Suprapubic skin (tissue), 4 donors: Measurements from ENCODE around the gene OR7G3. TPM values are rescaled to one million over a fixed set of nuclear protein-coding genes. Genes with fewer than 3 reads are reported as not detected.

Experiments
- DNase-seq, 2 donors: peaks; one replicate each; pipeline ENCODE4 v3.0.0-alpha.2; 2019; ENCODE audit warnings: low spot score in 2 of 2
- H3K27ac ChIP-seq: fragments of 200-600 bp; sonication (generic); one replicate; pipeline ENCODE4 v1.5.1; 2019
- H3K27me3 ChIP-seq: fragments of 200-600 bp; sonication (generic); one replicate; pipeline ENCODE4 v1.5.1; 2019
- H3K36me3 ChIP-seq: fragments of 200-600 bp; sonication (generic); one replicate; pipeline ENCODE4 v1.5.1; 2019
- H3K4me1 ChIP-seq: fragments of 200-600 bp; sonication (generic); one replicate; pipeline ENCODE4 v1.5.1; 2019
- H3K4me3 ChIP-seq: fragments of 200-600 bp; sonication (generic); one replicate; pipeline ENCODE4 v1.5.1; 2019; ENCODE audit warnings: mild to moderate bottlenecking
- H3K9me3 ChIP-seq: fragments of 200-600 bp; sonication (generic); one replicate; pipeline ENCODE4 v1.5.1; 2019
- CTCF ChIP-seq, 2 donors: fragments of 200-600 bp in 1 of 2; fragments of 450-650 bp in 1 of 2; sonication (generic) in 1 of 2; IDR thresholded peaks; one replicate each; pipeline ENCODE4 v1.5.1; 2016 to 2019; ENCODE audit warnings: antibody characterized with exemption in 2 of 2, mild to moderate bottlenecking in 1 of 2, moderate library complexity in 1 of 2
- EP300 ChIP-seq: sonication (generic); formaldehyde crosslinking; IDR thresholded peaks from one replicate; pipeline ENCODE4 v1.6.1; 2017; ENCODE audit warnings: antibody characterized with exemption
- POLR2A ChIP-seq, 2 donors: fragments of 450-650 bp; IDR thresholded peaks; one replicate each; pipeline ENCODE4 v1.6.1; 2017; ENCODE audit warnings: antibody characterized with exemption in 2 of 2, mild to moderate bottlenecking in 2 of 2, moderate library complexity in 2 of 2
- POLR2AphosphoS5 ChIP-seq, 3 donors: sonication (generic); formaldehyde crosslinking; IDR thresholded peaks; one replicate each; pipeline ENCODE4 v1.6.1; 2017; ENCODE audit warnings: antibody characterized with exemption in 3 of 3
- WGBS: methylation state at CpG from one replicate; pipeline ENCODE4 v1.1.5; 2018; 5-methylcytosine and 5-hydroxymethylcytosine counted together
- total RNA-seq, 4 donors: library from RNA; depleted of rRNA; stranded (reverse); fragments of >200 nt; gene quantifications; one replicate each; pipeline ENCODE4 v1.1.0, GENCODE V29; 2016

Gene OR7G3
- total RNA-seq, 4 donors from 2014 or later, result not detected

GRCh38 chr19:9161427-9161826 is 34.7 kb upstream of the OR7G3 start:
- H3K9me3 ChIP-seq, result peaks cover 25% of the 10 kb centered on the region
- DNase-seq, result no peak
- H3K4me3 ChIP-seq, result no peak overlapping the region
- no peaks in the 10 kb centered on the region for H3K27me3 ChIP-seq
- H3K27ac ChIP-seq, result no peak overlapping the region
- TF ChIP-seq POLR2A (IDR thresholded peaks at IDR 0.05) (no peak), POLR2AphosphoS5 (IDR thresholded peaks at IDR 0.05) (no peak), EP300 (no peak), CTCF (IDR thresholded peaks at IDR 0.05) (no peak)
- 96% methylated on average over 12 of the region's 12 CpGs for WGBS
- peaks cover 96% of the 10 kb centered on the region for H3K36me3 ChIP-seq
- no peaks in the 10 kb centered on the region for H3K4me1 ChIP-seq

GRCh38 chr19:9159891-9160290 is 33.1 kb upstream of the OR7G3 start:
- H3K9me3 ChIP-seq, result peaks cover 25% of the 10 kb centered on the region
- H3K4me3 ChIP-seq, result no peak overlapping the region
- H3K27ac ChIP-seq, result no peak overlapping the region
- H3K4me1 ChIP-seq, result no peaks in the 10 kb centered on the region
- H3K27me3 ChIP-seq, result no peaks in the 10 kb centered on the region
- whole genome bisulfite sequencing, result 99% methylated on average over 13 of the region's 13 CpGs
- peaks cover 96% of the 10 kb centered on the region for H3K36me3 ChIP-seq
- no peak for TF ChIP-seq EP300
- no peak for TF ChIP-seq CTCF (IDR thresholded peaks at IDR 0.05)
- no peak for TF ChIP-seq POLR2AphosphoS5 (IDR thresholded peaks at IDR 0.05)
- no peak for TF ChIP-seq POLR2A (IDR thresholded peaks at IDR 0.05)
- no peak for DNase-seq

GRCh38 chr19:9156304-9156703 is 29.6 kb upstream of the OR7G3 start:
- WGBS, result 65% methylated on average over 1 of the region's 1 CpG
- no peak for TF ChIP-seq CTCF (IDR thresholded peaks at IDR 0.05)
- TF ChIP-seq POLR2A (IDR thresholded peaks at IDR 0.05), result no peak
- TF ChIP-seq EP300, result no peak
- TF ChIP-seq POLR2AphosphoS5 (IDR thresholded peaks at IDR 0.05), result no peak
- H3K4me3 ChIP-seq, result no peak overlapping the region
- H3K27me3 ChIP-seq, result no peaks in the 10 kb centered on the region
- H3K36me3 ChIP-seq, result peaks cover 80% of the 10 kb centered on the region
- H3K4me1 ChIP-seq, result no peaks in the 10 kb centered on the region
- peaks cover 26% of the 10 kb centered on the region for H3K9me3 ChIP-seq
- no peak for DNase-seq
- no peak overlapping the region for H3K27ac ChIP-seq

GRCh38 chr19:9155591-9155990 is 28.8 kb upstream of the OR7G3 start:
- H3K27me3 ChIP-seq, result no peaks in the 10 kb centered on the region
- WGBS, result 94% methylated on average over 4 of the region's 4 CpGs
- H3K4me1 ChIP-seq, result no peaks in the 10 kb centered on the region
- TF ChIP-seq EP300, result no peak
- TF ChIP-seq POLR2AphosphoS5 (IDR thresholded peaks at IDR 0.05), result no peak
- no peak for TF ChIP-seq POLR2A (IDR thresholded peaks at IDR 0.05)
- TF ChIP-seq CTCF (IDR thresholded peaks at IDR 0.05), result no peak
- no peak overlapping the region for H3K27ac ChIP-seq
- no peak for DNase-seq
- peaks cover 18% of the 10 kb centered on the region for H3K9me3 ChIP-seq
- H3K4me3 ChIP-seq, result no peak overlapping the region
- peaks cover 73% of the 10 kb centered on the region for H3K36me3 ChIP-seq

GRCh38 chr19:9151367-9151766 is 24.6 kb upstream of the OR7G3 start:
- Histone ChIP-seq H3K27me3 (no peaks in the 10 kb centered on the region), H3K9me3 (peaks cover 22% of the 10 kb centered on the region), H3K4me1 (no peaks in the 10 kb centered on the region), H3K36me3 (peaks cover 39% of the 10 kb centered on the region), H3K4me3 (no peak overlapping the region), H3K27ac (no peak overlapping the region)
- 87% methylated on average over 5 of the region's 5 CpGs for WGBS
- TF ChIP-seq POLR2A (IDR thresholded peaks at IDR 0.05) (no peak), CTCF (IDR thresholded peaks at IDR 0.05) (no peak), EP300 (no peak), POLR2AphosphoS5 (IDR thresholded peaks at IDR 0.05) (no peak)
- no peak for DNase-seq
